ENCODE results near the gene LRMDA. TPM values are rescaled to one million over a fixed set of nuclear protein-coding genes. Genes with fewer than 3 reads are reported as not detected.

LRMDA gene
- polyA plus RNA-seq, 2 of the 4 experiments (the other 2 are of a cell fraction): 4.6 to 5.2 TPM

DNA sequence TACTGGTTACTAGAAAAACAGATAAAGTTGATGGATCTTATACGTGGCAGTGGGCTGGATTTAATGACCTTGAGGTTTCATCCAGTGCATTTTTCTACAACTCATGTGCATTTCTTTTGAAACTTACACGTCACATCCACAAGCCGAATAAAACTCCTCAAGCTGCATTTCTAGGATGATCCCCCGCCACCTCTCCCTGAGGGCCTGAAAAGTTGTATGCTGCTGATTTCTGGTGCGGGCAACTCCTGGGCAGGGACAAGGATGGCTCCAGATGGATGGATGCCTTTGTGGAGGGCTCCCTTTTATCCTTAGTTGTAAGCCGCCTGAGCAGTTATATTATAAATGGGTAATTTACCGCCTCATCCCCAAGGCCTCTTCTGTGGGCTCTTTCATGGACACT, 1091.1 kb downstream of the LRMDA start (continued):
- TF ChIP-seq ZFP36 (IDR thresholded peaks at IDR 0.05; ENCODE audit: borderline replicate concordance, partially characterized antibody) (no peak), CHD2 (IDR thresholded peaks at IDR 0.05; ENCODE audit: low read length, partially characterized antibody) (no peak), ATOH8 (CRISPR knock-in tag; IDR thresholded peaks at IDR 0.05; ENCODE audit: low read depth) (no peak), EP300 (IDR thresholded peaks at IDR 0.05) (no peak)
- TF ChIP-seq, protein P1, sequence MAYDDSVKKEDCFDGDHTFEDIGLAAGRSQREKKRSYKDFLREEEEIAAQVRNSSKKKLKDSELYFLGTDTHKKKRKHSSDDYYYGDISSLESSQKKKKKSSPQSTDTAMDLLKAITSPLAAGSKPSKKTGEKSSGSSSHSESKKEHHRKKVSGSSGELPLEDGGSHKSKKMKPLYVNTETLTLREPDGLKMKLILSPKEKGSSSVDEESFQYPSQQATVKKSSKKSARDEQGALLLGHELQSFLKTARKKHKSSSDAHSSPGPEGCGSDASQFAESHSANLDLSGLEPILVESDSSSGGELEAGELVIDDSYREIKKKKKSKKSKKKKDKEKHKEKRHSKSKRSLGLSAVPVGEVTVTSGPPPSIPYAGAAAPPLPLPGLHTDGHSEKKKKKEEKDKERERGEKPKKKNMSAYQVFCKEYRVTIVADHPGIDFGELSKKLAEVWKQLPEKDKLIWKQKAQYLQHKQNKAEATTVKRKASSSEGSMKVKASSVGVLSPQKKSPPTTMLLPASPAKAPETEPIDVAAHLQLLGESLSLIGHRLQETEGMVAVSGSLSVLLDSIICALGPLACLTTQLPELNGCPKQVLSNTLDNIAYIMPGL (CRISPR knock-in tag; IDR thresholded peaks at IDR 0.05; ENCODE audit: borderline replicate concordance): no peak

GRCh38 chr10:76523246-76523645, 1091.8 kb downstream of the LRMDA start:
- WGBS (ENCODE audit: missing lambda C conversion rate): 75% methylated on average over 5 of the region's 5 CpGs
- H3K27ac ChIP-seq: no peak overlapping the region
- H3K4me1 ChIP-seq: no peaks in the 10 kb centered on the region
- CTCF ChIA-PET: interaction anchor here (1.3 kb wide), 1 partner anchor 462 kb away, joined by 5 read pairs; no protein-coding TSS in a partner anchor
- FAIRE-seq (no peak), DNase-seq (ENCODE audit: low read depth in 1 of 2, low spot score in 1 of 2) (no peak), ATAC-seq (no peak)
- no peaks in the 10 kb centered on the region for H3K9me3 ChIP-seq
- no peak overlapping the region for H3K4me2 ChIP-seq
- no peak overlapping the region for H3K4me3 ChIP-seq
- TF ChIP-seq, protein P2, sequence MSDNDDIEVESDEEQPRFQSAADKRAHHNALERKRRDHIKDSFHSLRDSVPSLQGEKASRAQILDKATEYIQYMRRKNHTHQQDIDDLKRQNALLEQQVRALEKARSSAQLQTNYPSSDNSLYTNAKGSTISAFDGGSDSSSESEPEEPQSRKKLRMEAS (IDR thresholded peaks at IDR 0.05): no peak
- TF ChIP-seq CBX2 (IDR thresholded peaks at IDR 0.05; ENCODE audit: borderline replicate concordance, low read depth): no peak
- TF ChIP-seq CBX8 (IDR thresholded peaks at IDR 0.05): no peak
- no peak for TF ChIP-seq BHLHE40 (IDR thresholded peaks at IDR 0.05; ENCODE audit: low read depth, low read length)
- TF ChIP-seq NR3C1 (IDR thresholded peaks at IDR 0.05): no peak
- no peak for TF ChIP-seq CHD4 (IDR thresholded peaks at IDR 0.05; ENCODE audit: borderline replicate concordance)
- TF ChIP-seq E2F6 (IDR thresholded peaks at IDR 0.05; ENCODE audit: borderline replicate concordance, low read depth): no peak
- no peak for TF ChIP-seq EHMT2 (IDR thresholded peaks at IDR 0.05; ENCODE audit: low read depth)
- no peak for TF ChIP-seq CTCF (IDR thresholded peaks at IDR 0.05)
- no peak for TF ChIP-seq REST (IDR thresholded peaks at IDR 0.05)
- TF ChIP-seq EP300 (IDR thresholded peaks at IDR 0.05): no peak
- no peak for TF ChIP-seq GATA3 (IDR thresholded peaks at IDR 0.05; ENCODE audit: borderline replicate concordance)
- TF ChIP-seq RNF2 (IDR thresholded peaks at IDR 0.05; ENCODE audit: borderline replicate concordance, low read depth): no peak
- no peak for TF ChIP-seq ZNF302 (CRISPR knock-in tag; IDR thresholded peaks at IDR 0.05)
- no peak for TF ChIP-seq ATOH8 (CRISPR knock-in tag; IDR thresholded peaks at IDR 0.05; ENCODE audit: low read depth)
- TF ChIP-seq MAFK (IDR thresholded peaks at IDR 0.05; ENCODE audit: partially characterized antibody): no peak
- TF ChIP-seq HDAC2 (IDR thresholded peaks at IDR 0.05): no peak
- TF ChIP-seq TP53 (CRISPR knock-in tag; IDR thresholded peaks at IDR 0.05): no peak
- TF ChIP-seq, protein P1 (CRISPR knock-in tag; IDR thresholded peaks at IDR 0.05; ENCODE audit: borderline replicate concordance): no peak
- no peak for TF ChIP-seq POLR2A (IDR thresholded peaks at IDR 0.05; ENCODE audit: low read length)
- POLR2A ChIA-PET: no interaction called here

Data from A549 (cell line).